ENCODE results near the gene ETV6.

ETV6 gene

GRCh38 chr12:11821386-11822080 lies 172.1 kb downstream of the ETV6 start:
- in situ Hi-C loops (cut with MboI; ENCODE audit: low sequenced_read_pairs): no loop called here

DNA sequence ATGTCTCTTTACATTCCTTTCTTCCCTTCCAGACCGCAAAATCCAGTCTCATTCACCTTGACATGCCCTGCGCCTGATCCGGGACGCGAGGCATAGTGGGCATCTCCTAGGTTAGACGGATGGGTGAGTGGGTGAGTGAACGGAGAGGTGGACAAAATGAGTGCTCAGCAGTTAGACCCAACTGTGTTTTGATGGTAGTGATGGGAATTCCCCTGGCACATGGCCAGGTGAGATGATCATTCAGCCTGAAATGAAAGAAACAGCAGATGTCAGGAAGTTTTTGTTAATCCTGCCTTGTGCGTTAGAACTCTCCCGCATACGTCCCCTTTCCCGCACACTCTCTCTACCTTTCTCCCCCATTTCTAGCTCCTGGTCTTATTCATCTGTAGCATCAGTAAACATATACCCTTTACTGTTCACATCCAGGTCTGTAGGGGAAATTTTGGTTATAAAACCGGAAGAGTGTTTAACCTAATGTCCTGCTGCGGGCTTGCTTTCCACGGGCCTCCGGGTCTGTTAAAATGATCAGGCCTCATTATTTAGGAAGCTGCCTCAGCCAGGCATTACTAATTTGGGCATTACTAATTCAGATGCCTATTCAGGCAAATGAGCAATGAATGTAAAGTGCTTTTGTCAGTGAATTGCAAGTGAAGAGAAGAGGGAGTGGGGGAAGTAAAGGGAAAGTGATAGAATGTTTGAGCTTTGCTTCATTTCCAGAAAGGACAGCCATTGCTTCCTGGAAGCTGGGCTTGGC lies 172.8 kb downstream of the ETV6 start:
- in situ Hi-C loops (cut with MboI; ENCODE audit: low sequenced_read_pairs): no loop called here

- in situ Hi-C loops (cut with MboI; ENCODE audit: low sequenced_read_pairs): no loop called here
Observed at GRCh38 chr12:11823043-11823442, 173.6 kb downstream of the ETV6 start.

GRCh38 chr12:11823593-11823992 lies 174.1 kb downstream of the ETV6 start:
- in situ Hi-C loops (cut with MboI; ENCODE audit: low sequenced_read_pairs): no loop called here

DNA sequence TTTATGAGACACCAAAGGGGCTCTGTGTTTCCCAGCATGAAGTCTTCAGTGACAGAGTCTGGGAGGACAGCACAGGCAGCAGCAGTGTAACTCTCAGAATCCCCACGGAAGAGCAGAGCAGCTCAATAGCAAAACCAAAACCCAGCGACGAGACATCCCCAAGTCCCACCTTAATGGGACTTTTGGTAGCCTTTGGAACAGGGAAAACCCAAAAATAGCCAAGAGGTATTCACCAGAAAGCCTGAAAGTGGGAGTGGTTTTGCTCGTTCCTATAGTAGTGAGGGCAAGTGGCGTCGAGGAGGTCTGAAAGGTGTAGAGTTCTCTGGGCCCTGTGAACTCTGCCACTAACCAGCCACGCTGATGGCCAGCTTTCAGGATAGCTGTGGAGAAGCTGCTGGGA lies 174.6 kb downstream of the ETV6 start:
- in situ Hi-C loops (cut with MboI; ENCODE audit: low sequenced_read_pairs): no loop called here

DNA sequence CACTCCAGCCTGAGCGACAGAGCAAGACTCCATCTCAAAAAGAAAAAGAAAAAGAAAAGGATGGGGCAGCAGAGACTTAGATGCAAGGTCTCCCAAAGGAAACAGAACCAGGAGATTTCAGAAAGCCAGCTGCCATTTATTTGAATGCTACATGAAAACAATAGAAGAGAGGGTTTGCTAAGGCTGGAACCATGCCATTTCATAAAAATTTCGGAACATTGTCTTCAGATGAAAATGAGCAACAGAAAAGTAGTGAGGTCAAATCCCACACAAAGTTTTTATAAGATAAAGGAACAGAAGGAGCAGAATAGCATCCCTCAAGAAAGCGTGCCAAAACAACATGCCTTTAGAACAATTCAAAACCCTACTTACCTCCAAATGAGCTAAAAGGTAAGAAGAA lies 175.3 kb downstream of the ETV6 start:
- in situ Hi-C loops (cut with MboI; ENCODE audit: low sequenced_read_pairs): no loop called here

DNA sequence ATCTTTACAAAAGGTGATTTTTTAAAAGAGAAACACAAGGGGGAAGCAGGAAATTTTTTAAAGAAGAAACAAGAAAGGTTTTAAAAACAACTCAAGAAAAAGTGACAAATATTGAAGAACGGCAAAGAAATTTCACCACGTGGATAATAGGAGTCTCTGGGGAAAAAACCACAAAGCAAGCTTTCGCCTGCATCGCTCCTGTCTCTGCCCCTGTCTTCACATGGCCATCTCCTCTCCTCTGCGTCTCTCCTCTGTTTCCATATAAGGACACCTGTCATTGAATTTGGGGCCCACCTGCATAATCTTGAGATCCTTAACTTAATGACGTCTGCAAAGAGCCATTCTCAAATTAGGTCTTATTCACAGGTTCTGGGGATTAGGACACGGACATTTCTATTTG lies 175.8 kb downstream of the ETV6 start:
- in situ Hi-C loops (cut with MboI; ENCODE audit: low sequenced_read_pairs): no loop called here

DNA sequence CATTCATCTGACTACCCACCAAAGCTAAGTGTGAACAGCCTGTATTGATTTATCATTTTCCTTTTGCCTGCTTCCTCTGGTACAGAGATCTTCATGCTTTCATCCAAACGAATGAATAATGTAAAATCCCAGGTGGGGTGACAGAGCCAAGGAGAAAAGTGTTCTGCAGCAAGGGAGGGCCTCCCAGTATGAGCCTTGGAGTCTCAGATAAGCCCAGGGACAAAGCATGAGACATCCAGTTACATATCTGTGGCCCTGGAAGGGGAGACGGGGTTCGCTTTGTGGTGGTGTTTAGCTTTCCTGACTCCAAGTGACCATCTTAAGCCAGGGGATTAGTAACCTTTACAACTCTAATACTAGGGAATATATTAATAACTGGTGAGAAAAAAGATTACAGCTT lies 177.1 kb downstream of the ETV6 start:
- in situ Hi-C loops (cut with MboI; ENCODE audit: low sequenced_read_pairs): no loop called here

DNA sequence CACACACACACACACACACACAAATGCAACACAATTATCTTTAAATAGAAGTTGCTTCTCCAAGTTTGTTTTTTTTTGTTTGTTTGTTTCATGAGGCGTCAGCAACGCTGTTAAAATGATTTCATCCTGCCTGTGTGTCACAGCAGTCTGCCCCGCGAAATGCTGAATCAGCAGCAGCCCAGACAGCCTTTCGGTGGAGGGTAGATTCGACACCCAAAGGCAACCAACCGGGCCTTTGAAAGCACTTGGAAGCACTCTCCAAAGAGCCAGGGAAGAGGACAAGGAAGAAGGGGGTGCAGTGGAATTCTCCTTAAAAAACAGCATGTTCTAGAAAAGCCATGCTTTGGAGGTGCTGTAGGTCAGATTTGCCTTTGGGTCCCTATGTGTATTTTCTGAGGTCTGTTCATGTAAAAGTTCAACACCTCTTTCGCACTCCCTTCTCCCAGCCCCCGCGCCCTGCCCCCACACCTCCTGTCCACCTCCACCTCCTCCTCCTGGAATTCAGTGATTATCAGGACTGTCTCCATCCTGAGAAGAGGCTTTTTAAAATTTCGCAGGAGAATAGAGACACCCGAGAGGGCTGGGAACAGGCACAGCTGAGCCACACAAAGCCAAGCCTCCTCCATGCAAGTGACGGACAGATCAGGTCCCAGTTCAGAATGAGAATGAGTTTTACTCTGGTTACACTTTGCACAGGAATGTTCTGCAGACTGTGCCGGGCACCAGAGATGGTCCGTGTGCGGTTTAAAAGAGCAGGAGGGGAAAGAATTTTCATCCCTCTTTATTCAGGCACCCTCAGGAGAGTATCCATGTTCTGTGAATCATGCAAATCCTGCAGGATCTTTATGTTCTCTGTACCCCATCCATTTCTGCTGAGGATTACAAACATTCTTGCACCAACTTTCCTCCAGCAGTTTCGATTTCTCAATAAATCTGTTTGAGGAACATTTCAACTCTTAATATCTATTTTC lies 177.9 kb downstream of the ETV6 start:
- in situ Hi-C loops (cut with MboI; ENCODE audit: low sequenced_read_pairs): no loop called here

DNA sequence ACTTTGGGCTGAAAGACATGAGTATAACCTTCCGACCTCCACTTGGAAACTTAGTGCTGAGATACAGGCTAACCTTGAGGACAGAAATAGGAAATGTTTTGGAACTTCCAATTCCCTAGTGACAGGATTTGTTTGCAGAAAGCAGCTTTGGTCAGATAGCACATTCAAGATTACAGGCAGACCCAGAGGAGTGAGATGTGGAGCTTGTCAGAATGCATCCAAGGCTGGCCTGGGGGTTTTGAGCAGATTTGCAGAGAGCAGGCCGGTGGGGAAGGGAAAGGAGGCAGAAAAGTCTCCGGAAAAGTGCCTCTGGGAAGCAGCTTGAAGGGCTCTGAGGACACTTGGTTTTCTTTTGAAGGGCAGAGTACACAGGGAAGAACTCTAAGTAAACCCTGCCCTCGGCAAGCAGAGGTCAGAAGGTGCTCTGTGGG lies 180.3 kb downstream of the ETV6 start:
- in situ Hi-C loops (cut with MboI; ENCODE audit: low sequenced_read_pairs): no loop called here

GRCh38 chr12:11830307-11830801 lies 180.9 kb downstream of the ETV6 start:
- in situ Hi-C loops (cut with MboI; ENCODE audit: low sequenced_read_pairs): no loop called here

DNA sequence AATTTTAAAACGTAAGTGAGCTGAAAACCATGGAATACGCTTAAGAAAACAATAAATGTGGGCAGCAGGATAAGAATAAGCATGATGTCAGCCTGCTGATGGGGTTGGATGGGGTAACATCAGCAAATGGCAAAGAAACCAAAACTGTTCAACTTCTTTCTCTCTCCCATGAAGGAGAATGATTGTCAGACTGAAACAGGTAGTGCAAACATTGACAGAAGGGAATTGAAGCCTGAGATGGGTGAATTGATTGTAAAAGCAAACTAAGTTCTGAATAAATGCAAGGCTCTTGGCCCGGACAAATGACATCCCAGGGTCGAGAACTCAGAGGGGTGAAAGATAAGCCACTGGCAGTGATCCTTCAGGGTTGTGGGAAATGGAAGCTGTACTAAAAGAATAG lies 182.6 kb downstream of the ETV6 start:
- in situ Hi-C loops (cut with MboI; ENCODE audit: low sequenced_read_pairs): no loop called here

DNA sequence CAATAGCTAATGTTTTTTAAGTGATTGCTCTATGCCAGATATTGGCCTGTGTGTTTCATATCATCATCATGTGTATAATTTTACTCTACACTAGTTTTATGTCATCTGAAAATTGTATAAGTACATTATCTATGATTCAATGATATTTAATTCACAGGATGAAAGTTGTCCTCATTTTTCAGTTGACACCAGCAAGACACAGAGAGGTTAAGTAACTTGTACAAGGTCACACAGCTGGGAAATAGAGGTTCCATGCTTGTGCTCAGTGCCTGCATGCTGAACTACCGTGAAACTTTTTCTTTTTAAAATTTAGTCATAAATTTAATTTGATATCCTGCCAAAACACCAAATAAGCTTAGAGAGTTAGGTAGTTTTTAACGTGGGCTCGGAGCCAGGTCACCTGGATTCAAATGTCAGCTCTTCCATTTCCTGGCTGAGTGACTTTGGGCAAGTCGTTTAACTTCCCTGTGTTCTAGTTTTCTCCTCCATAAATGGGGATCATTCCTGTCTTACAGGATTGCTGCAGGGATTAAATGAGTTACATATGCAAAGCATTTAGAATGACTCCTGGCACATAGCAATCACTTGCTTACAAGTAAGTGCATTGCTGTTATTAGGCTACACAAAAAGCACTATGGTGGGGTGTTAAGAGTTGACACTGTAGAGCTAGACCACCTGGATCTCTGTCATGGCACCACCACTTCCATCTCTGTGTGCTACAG lies 183.9 kb downstream of the ETV6 start:
- in situ Hi-C loops (cut with MboI; ENCODE audit: low sequenced_read_pairs): no loop called here

DNA sequence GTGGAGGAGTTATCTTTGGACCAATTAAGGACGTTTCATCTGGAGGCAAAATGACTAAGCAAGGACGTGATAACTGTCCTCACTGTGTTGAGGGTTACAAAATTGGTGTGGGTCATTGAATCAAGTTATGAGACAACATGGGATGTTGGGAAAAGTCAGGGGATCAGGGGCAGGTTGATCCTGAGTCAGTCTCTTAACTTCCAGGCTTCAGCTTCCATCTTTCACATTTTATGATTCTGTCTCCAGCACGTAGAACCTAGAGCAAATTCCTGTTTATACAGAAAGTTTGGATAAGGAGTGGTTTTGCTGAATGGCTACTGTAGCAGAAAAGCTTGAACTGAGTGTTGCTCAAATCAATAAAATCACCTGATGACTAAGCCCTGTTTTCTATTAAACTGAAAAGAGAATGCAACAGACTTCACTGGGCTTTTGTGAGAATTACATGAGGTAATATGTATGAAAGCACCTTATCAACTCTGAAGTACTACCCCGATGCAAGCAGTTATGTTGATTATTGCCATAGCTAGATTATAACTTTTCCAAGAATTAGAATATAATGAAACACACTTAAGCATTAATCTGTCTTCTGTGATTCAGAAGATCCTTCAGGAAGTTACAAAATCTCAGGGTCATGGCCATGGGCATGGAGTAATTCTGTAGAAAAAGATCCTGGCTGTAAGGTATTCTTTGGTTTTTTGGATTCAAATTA lies 184.8 kb downstream of the ETV6 start:
- in situ Hi-C loops (cut with MboI; ENCODE audit: low sequenced_read_pairs): no loop called here

DNA sequence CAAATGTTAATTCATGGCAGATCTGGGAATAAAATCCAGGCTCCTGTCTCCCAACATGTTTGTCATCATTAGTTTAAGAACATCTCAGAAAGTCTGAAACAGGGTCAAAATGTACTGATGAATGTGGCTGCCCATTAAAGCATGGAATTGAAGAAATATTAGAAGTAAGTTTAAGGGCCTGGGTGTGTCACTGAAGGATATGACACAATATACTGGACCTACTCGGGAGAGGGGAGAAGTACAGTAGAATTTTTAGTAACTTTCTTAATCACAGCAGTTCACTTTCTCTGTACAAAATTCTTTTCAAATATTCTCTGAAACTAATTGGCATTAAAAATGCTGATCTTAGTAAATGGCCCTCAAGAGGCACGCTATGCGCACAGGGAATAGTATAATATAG lies 185.5 kb downstream of the ETV6 start:
- in situ Hi-C loops (cut with MboI; ENCODE audit: low sequenced_read_pairs): no loop called here

GRCh38 chr12:11836282-11837151 lies 187.0 kb downstream of the ETV6 start:
- in situ Hi-C loops (cut with MboI; ENCODE audit: low sequenced_read_pairs): no loop called here

GRCh38 chr12:11837216-11837934 lies 187.9 kb downstream of the ETV6 start:
- in situ Hi-C loops (cut with MboI; ENCODE audit: low sequenced_read_pairs): no loop called here

GRCh38 chr12:11838403-11838802 lies 188.9 kb downstream of the ETV6 start:
- in situ Hi-C loops (cut with MboI; ENCODE audit: low sequenced_read_pairs): no loop called here
